HCT116 (cell line): ENCODE results near the gene RFTN1. TPM values are rescaled to one million over a fixed set of nuclear protein-coding genes. Genes with fewer than 3 reads are reported as not detected.

ENCODE experiments used
- ATAC-seq: fragments of 200-7000 bp; cut with Tn5 transposase; 2 replicates; pipeline ENCODE4 v1.9.1; 2020; ENCODE audit warnings: mild to moderate bottlenecking, moderate library complexity
- BruUV-seq: library from RNA; stranded (reverse); fragments of 400-500 nt; replicated peaks from 2 replicates; lab custom pipeline; 2021; lab: Mats Ljungman, UMichigan
- CTCF ChIA-PET: fragments of 300-600 bp; sonication (Branson Sonifier 250); formaldehyde crosslinking; loops from one replicate; lab custom pipeline; 2021; ENCODE audit warnings: antibody characterized with exemption; lab: Charles Lee
- POLR2A ChIA-PET: fragments of 300-600, 350-600 bp; sonication (Branson Sonifier 250); formaldehyde crosslinking; loops from one replicate; lab custom pipeline; 2021; ENCODE audit warnings: antibody characterized with exemption; lab: Charles Lee
- RAD21 ChIA-PET, 2 experiments: fragments of 300-600 bp; sonication (Branson Sonifier 250); formaldehyde crosslinking; loops; one replicate each; lab custom pipeline; 2023; ENCODE audit warnings: low total read pairs in 2 of 2; ENCODE audit not compliant: uncharacterized antibody in 2 of 2, unreplicated experiment in 2 of 2, low non-redundant PET in 1 of 2; lab: Charles Lee
- DNase-seq: peaks from one replicate; pipeline ENCODE4 v3.0.0-alpha.2; 2010; ENCODE audit warnings: low read depth, low spot score
- H2AFZ ChIP-seq: fragments of 200-600 bp; shearing (Covaris generic), sonication (generic); 2 replicates; pipeline ENCODE4 v1.6.1; 2017; ENCODE audit warnings: low read depth, mixed run types, mixed read lengths, antibody characterized with exemption, low read length; ENCODE audit not compliant: poor library complexity, severe bottlenecking
- H3K27ac ChIP-seq: 2 replicates; pipeline ENCODE4 v1.5.1; 2012; ENCODE audit warnings: low read depth, low read length
- H3K27me3 ChIP-seq: fragments of 200-600 bp; sonication (generic); 2 replicates; pipeline ENCODE4 v1.6.1; 2016; ENCODE audit warnings: mixed run types, low read length, mixed read lengths; ENCODE audit not compliant: insufficient read depth
- H3K36me3 ChIP-seq, 2 experiments: fragments of 200-500 bp in 1 of 2; fragments of 200-600 bp in 1 of 2; sonication (Bioruptor generic) in 1 of 2; sonication (generic) in 1 of 2; 2 replicates each; pipeline versions ENCODE4 v1.5.1 to v1.6.1; 2014 to 2016; ENCODE audit warnings: low read length in 2 of 2, inconsistent platforms in 1 of 2, mixed read lengths in 1 of 2, mixed run types in 1 of 2; ENCODE audit not compliant: insufficient read depth in 2 of 2, control insufficient read depth in 1 of 2
- H3K4me1 ChIP-seq, 2 experiments: fragments of 200-600 bp in 1 of 2; sonication (generic) in 1 of 2; 2 replicates each; pipeline versions ENCODE4 v1.5.1 to v1.6.1; 2012 to 2017; ENCODE audit warnings: low read length in 2 of 2, inconsistent platforms in 1 of 2, mild to moderate bottlenecking in 1 of 2, mixed read lengths in 1 of 2, mixed run types in 1 of 2, moderate library complexity in 1 of 2; ENCODE audit not compliant: insufficient read depth in 2 of 2, control insufficient read depth in 1 of 2
- H3K4me2 ChIP-seq: fragments of 200-600 bp; sonication (generic); 2 replicates; pipeline ENCODE4 v1.6.1; 2017; ENCODE audit warnings: mixed run types, low read length, mixed read lengths
- H3K4me3 ChIP-seq, 2 experiments: fragments of 200-600 bp in 1 of 2; sonication (generic) in 1 of 2; replicated peaks in 1 of 2; 2 replicates each; pipeline ENCODE4 v1.5.1; 2011 to 2016; ENCODE audit warnings: low read length in 2 of 2, control low read depth in 1 of 2, low read depth in 1 of 2, mild to moderate bottlenecking in 1 of 2, mixed read lengths in 1 of 2, mixed run types in 1 of 2
- H3K79me2 ChIP-seq: fragments of 200-600 bp; sonication (generic); 2 replicates; pipeline ENCODE4 v1.6.1; 2017; ENCODE audit warnings: mild to moderate bottlenecking, mixed run types, low read length, moderate library complexity, mixed read lengths; ENCODE audit not compliant: insufficient read depth
- H3K9ac ChIP-seq: fragments of 200-600 bp; sonication (generic); 2 replicates; pipeline ENCODE4 v1.6.1; 2016; ENCODE audit warnings: low read length, mixed read lengths
- H3K9me2 ChIP-seq: fragments of 200-600 bp; sonication (generic), shearing (Covaris generic); 2 replicates; pipeline ENCODE4 v1.6.1; 2017; ENCODE audit warnings: mixed run types, mild to moderate bottlenecking, moderate library complexity; ENCODE audit not compliant: insufficient read depth
- H3K9me3 ChIP-seq, 2 experiments: fragments of 200-500 bp in 1 of 2; fragments of 200-600 bp in 1 of 2; sonication (Bioruptor generic) in 1 of 2; sonication (generic) in 1 of 2; 2 replicates each; pipeline ENCODE4 v1.6.1; 2014 to 2017; ENCODE audit warnings: low read length in 2 of 2, mixed read lengths in 2 of 2, inconsistent platforms in 1 of 2, low read depth in 1 of 2, mild to moderate bottlenecking in 1 of 2, mixed run types in 1 of 2, moderate library complexity in 1 of 2; ENCODE audit not compliant: control insufficient read depth in 1 of 2, insufficient read depth in 1 of 2
- H4K20me1 ChIP-seq: fragments of 200-600 bp; sonication (generic), shearing (Covaris generic); 2 replicates; pipeline ENCODE4 v1.6.1; 2017; ENCODE audit warnings: mixed run types, mild to moderate bottlenecking, moderate library complexity; ENCODE audit not compliant: insufficient read depth
- ELF1 ChIP-seq: IDR thresholded peaks from 2 replicates; pipeline ENCODE4 v1.6.1; 2012; ENCODE audit warnings: low read depth, borderline replicate concordance
- EZH2 ChIP-seq: fragments of 200-600 bp; sonication (generic); IDR thresholded peaks from 2 replicates; pipeline ENCODE4 v1.6.1; 2017; ENCODE audit warnings: antibody characterized with exemption, mixed run types
- JUND ChIP-seq: IDR thresholded peaks from 2 replicates; pipeline ENCODE4 v1.6.1; 2012
- POLR2A ChIP-seq: IDR thresholded peaks from 2 replicates; pipeline ENCODE4 v1.7.0; 2011; ENCODE audit warnings: borderline replicate concordance; ENCODE audit not compliant: insufficient read depth, insufficient read length; ENCODE audit errors: extremely low read depth
- SRF ChIP-seq: IDR thresholded peaks from 2 replicates; pipeline ENCODE4 v1.6.1; 2012; ENCODE audit warnings: low read depth
- YY1 ChIP-seq: IDR thresholded peaks from 2 replicates; pipeline ENCODE4 v1.6.1; 2011; ENCODE audit warnings: low read length, low read depth, moderate library complexity, mild to moderate bottlenecking; ENCODE audit not compliant: insufficient replicate concordance; ENCODE audit errors: extremely low read depth
- intact Hi-C: fragments of 100-400 bp; cut with micrococcal nuclease; formaldehyde crosslinking; loops from 2 replicates; pipeline ENCODE4 v1.10.0; 2022
- total RNA-seq: library from RNA; stranded (reverse); gene quantifications from one replicate; pipeline ENCODE4 v1.2.1, GENCODE V29; 2021; ENCODE audit not compliant: unreplicated experiment
- TF ChIP-seq, protein P1 (sequence below): IDR thresholded peaks from 2 replicates; pipeline ENCODE4 v1.6.1; 2011; ENCODE audit warnings: mild to moderate bottlenecking, low read length, moderate library complexity; ENCODE audit not compliant: insufficient replicate concordance; ENCODE audit errors: extremely low read depth
- TF ChIP-seq, protein P2 (sequence below), 3 experiments: fragments of 200-600 bp in 1 of 3; sonication (generic) in 1 of 3; IDR thresholded peaks in 2 of 3; conservative IDR thresholded peaks in 1 of 3; 2 replicates each; pipeline ENCODE4 v1.5.1; 2012 to 2017; ENCODE audit warnings: low read depth in 2 of 3, low read length in 2 of 3, antibody characterized with exemption in 1 of 3, borderline replicate concordance in 1 of 3, control low read depth in 1 of 3, mild to moderate bottlenecking in 1 of 3, mixed read lengths in 1 of 3, mixed run types in 1 of 3, moderate library complexity in 1 of 3; ENCODE audit not compliant: insufficient read depth in 1 of 3

The RFTN1 gene
- total RNA-seq, 1 experiment from 2014 or later: 3.9 TPM

DNA sequence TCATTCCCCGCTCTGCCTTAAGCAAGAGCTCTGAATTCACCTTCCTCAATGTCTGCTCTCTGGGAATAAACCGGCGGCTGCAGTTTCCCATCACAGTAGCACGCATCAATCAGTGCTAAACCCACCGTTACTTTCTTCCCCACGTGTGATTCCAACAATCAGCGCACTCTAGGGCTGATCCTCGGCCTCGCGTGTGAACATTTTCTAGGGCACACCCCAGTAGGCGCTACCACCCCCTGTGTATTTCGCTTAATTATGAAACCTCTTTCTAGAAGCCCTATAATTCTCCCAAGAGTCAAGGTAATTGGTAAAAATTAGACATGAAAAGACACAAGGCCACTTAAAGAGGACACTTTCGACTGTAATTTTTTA is 87.5 kb downstream of the RFTN1 start:
- POLR2A ChIA-PET: no interaction called here
- intact Hi-C loops: no loop called here
- H3K4me1 ChIP-seq: no peaks in the 10 kb centered on the region

More for the DNA sequence above, 87.5 kb downstream of the RFTN1 start:
- H3K9me3 ChIP-seq: no peaks in the 10 kb centered on the region
- no TSS peak for BruUV-seq
- TF ChIP-seq, protein P1, sequence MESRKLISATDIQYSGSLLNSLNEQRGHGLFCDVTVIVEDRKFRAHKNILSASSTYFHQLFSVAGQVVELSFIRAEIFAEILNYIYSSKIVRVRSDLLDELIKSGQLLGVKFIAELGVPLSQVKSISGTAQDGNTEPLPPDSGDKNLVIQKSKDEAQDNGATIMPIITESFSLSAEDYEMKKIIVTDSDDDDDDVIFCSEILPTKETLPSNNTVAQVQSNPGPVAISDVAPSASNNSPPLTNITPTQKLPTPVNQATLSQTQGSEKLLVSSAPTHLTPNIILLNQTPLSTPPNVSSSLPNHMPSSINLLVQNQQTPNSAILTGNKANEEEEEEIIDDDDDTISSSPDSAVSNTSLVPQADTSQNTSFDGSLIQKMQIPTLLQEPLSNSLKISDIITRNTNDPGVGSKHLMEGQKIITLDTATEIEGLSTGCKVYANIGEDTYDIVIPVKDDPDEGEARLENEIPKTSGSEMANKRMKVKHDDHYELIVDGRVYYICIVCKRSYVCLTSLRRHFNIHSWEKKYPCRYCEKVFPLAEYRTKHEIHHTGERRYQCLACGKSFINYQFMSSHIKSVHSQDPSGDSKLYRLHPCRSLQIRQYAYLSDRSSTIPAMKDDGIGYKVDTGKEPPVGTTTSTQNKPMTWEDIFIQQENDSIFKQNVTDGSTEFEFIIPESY: no peak
- TF ChIP-seq SRF: no peak
- TF ChIP-seq, protein P2, sequence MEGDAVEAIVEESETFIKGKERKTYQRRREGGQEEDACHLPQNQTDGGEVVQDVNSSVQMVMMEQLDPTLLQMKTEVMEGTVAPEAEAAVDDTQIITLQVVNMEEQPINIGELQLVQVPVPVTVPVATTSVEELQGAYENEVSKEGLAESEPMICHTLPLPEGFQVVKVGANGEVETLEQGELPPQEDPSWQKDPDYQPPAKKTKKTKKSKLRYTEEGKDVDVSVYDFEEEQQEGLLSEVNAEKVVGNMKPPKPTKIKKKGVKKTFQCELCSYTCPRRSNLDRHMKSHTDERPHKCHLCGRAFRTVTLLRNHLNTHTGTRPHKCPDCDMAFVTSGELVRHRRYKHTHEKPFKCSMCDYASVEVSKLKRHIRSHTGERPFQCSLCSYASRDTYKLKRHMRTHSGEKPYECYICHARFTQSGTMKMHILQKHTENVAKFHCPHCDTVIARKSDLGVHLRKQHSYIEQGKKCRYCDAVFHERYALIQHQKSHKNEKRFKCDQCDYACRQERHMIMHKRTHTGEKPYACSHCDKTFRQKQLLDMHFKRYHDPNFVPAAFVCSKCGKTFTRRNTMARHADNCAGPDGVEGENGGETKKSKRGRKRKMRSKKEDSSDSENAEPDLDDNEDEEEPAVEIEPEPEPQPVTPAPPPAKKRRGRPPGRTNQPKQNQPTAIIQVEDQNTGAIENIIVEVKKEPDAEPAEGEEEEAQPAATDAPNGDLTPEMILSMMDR (IDR thresholded peaks at IDR 0.05 in 2 of 3, conservative IDR thresholded peaks at IDR 0.05 in 1 of 3; ENCODE audit: borderline replicate concordance in 1 of 3, insufficient read depth in 1 of 3, low read depth in 2 of 3, low read length in 2 of 3): no peak
- TF ChIP-seq EZH2: no peak
- no peak for TF ChIP-seq JUND
- TF ChIP-seq YY1: no peak
- TF ChIP-seq POLR2A: no peak
- TF ChIP-seq ELF1: no peak
- TF ChIP-seq, all 23 proteins: peak for 0
- no peak overlapping the region for H3K9ac ChIP-seq
- no peaks in the 10 kb centered on the region for H3K36me3 ChIP-seq
- no peaks in the 10 kb centered on the region for H3K27me3 ChIP-seq
- DNase-seq: no peak
- H3K4me3 ChIP-seq: no peak overlapping the region
- ATAC-seq: no peak
- ChIA-PET CTCF (no interaction called here), RAD21 (no interaction called here)
- no peaks in the 10 kb centered on the region for H3K79me2 ChIP-seq
- no peak overlapping the region for H3K27ac ChIP-seq
- no peak overlapping the region for H2AFZ ChIP-seq
- H4K20me1 ChIP-seq: no peaks in the 10 kb centered on the region
- no peaks in the 10 kb centered on the region for H3K9me2 ChIP-seq
- H3K4me2 ChIP-seq: no peak overlapping the region
